Parathyroid adenoma (tissue), 2 donors: ENCODE results near the gene PLCH1.

Source experiments
- H2AFZ ChIP-seq: fragments of 300-600 bp; sonication (generic); one replicate; pipeline ENCODE4 v1.7.0; 2017; ENCODE audit warnings: antibody characterized with exemption, mild to moderate bottlenecking
- H3K27ac ChIP-seq: fragments of 300-600 bp; sonication (generic); one replicate; pipeline ENCODE4 v1.7.0; 2017
- H3K27me3 ChIP-seq: fragments of 300-600 bp; sonication (generic); one replicate; pipeline ENCODE4 v1.7.0; 2017; ENCODE audit warnings: low read length; ENCODE audit not compliant: control insufficient read depth, insufficient read depth
- H3K36me3 ChIP-seq: fragments of 300-600 bp; sonication (generic); one replicate; pipeline ENCODE4 v1.7.0; 2017; ENCODE audit warnings: low read length; ENCODE audit not compliant: control insufficient read depth, insufficient read depth
- H3K4me1 ChIP-seq: fragments of 300-600 bp; sonication (generic); one replicate; pipeline ENCODE4 v1.7.0; 2017; ENCODE audit warnings: control low read depth
- H3K4me2 ChIP-seq: fragments of 300-600 bp; sonication (generic); one replicate; pipeline ENCODE4 v1.7.0; 2017; ENCODE audit warnings: low read length
- H3K4me3 ChIP-seq: fragments of 300-600 bp; sonication (generic); one replicate; pipeline ENCODE4 v1.7.0; 2017; ENCODE audit warnings: low read depth, low read length
- H3K79me2 ChIP-seq: fragments of 300-600 bp; sonication (generic); one replicate; pipeline ENCODE4 v1.7.0; 2017; ENCODE audit warnings: control low read depth
- H3K9ac ChIP-seq: fragments of 300-600 bp; sonication (generic); one replicate; pipeline ENCODE4 v1.7.0; 2017; ENCODE audit warnings: mild to moderate bottlenecking
- H3K9me3 ChIP-seq: fragments of 300-600 bp; sonication (generic); one replicate; pipeline ENCODE4 v1.7.0; 2017; ENCODE audit warnings: low read length; ENCODE audit not compliant: control insufficient read depth
- TF ChIP-seq, protein P1 (sequence below): fragments of 300-600 bp; sonication (generic); IDR thresholded peaks from one replicate; pipeline ENCODE4 v1.7.0; 2017; ENCODE audit warnings: antibody characterized with exemption, mild to moderate bottlenecking
- donor health status: primary hyperparathyroidism.

PLCH1 gene

DNA sequence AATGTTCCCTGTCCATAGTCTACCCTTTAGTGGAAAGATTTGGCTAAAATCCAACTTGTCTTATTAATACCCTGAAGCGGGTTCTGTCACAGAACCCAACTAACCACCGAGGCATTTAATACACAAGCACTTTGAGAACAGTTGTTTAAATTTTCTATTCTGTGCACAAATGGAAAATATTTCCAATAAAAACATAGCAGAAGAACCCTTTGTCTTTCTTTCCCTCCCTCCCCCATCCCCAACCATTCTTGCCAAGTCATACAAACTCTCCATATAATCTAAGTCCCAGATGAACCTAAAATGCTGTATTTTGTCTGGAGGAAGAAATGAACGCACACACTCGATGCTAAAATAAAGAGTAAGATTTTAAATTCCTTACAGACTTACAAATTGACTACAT is 324.5 kb downstream of the PLCH1 start:
- Histone ChIP-seq H3K27ac (no peak overlapping the region), H3K27me3 (no peaks in the 10 kb centered on the region), H3K9me3 (no peaks in the 10 kb centered on the region)

DNA sequence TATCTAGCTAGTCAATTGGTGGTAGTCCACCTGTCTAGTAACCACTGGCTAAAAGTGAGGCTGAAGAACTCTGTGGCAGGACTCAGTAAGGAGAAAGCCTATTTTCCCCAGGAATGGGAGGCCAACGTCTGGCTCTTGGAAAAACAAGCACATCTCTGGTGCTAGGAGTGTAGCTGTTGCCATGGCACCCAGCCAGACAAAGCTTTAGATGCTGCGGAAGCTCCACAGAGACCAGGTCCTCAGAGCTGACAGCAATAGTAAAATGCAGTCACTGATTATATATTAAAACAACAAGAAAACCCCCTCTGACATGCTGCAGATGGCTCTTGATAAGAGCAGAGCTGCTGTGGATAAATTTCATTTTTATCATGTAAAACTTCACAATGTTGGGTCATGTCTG is 326.5 kb downstream of the PLCH1 start:
- H3K27ac ChIP-seq: no peak overlapping the region
- no peak overlapping the region for H2AFZ ChIP-seq
- no peaks in the 10 kb centered on the region for H3K9me3 ChIP-seq
- H3K9ac ChIP-seq: no peak overlapping the region
- H3K4me3 ChIP-seq: no peak overlapping the region
- TF ChIP-seq, protein P1, sequence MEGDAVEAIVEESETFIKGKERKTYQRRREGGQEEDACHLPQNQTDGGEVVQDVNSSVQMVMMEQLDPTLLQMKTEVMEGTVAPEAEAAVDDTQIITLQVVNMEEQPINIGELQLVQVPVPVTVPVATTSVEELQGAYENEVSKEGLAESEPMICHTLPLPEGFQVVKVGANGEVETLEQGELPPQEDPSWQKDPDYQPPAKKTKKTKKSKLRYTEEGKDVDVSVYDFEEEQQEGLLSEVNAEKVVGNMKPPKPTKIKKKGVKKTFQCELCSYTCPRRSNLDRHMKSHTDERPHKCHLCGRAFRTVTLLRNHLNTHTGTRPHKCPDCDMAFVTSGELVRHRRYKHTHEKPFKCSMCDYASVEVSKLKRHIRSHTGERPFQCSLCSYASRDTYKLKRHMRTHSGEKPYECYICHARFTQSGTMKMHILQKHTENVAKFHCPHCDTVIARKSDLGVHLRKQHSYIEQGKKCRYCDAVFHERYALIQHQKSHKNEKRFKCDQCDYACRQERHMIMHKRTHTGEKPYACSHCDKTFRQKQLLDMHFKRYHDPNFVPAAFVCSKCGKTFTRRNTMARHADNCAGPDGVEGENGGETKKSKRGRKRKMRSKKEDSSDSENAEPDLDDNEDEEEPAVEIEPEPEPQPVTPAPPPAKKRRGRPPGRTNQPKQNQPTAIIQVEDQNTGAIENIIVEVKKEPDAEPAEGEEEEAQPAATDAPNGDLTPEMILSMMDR: no peak
- H3K36me3 ChIP-seq: no peaks in the 10 kb centered on the region
- no peaks in the 10 kb centered on the region for H3K79me2 ChIP-seq
- H3K27me3 ChIP-seq: no peaks in the 10 kb centered on the region
- H3K4me1 ChIP-seq: peaks cover 4% of the 10 kb centered on the region
- H3K4me2 ChIP-seq: no peak overlapping the region

More for the DNA sequence above, 324.5 kb downstream of the PLCH1 start:
- TF ChIP-seq, protein P1: no peak
- Histone ChIP-seq H2AFZ (no peak overlapping the region), H3K36me3 (no peaks in the 10 kb centered on the region), H3K4me2 (no peak overlapping the region), H3K79me2 (no peaks in the 10 kb centered on the region), H3K4me3 (no peak overlapping the region), H3K9ac (no peak overlapping the region), H3K4me1 (peaks cover 4% of the 10 kb centered on the region)

DNA sequence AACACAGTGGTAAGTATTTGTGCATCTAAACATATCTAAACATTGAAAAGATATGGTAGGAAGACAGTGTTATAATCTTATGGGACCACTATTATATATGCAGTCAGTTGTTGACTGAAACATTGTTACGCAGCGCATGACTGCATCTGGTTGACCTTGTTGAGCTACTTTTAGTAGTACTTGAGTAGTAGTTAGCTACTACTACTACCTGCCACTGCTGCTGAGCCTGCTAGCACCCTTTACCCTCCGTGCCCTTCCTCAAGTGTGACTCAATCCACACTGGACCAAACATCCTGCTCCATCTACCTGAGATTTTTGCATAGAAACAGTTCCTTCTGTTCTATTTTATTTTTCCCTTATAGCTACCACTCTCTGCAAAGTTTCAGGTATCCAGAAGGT is 327.8 kb downstream of the PLCH1 start:
- H2AFZ ChIP-seq: no peak overlapping the region

DNA sequence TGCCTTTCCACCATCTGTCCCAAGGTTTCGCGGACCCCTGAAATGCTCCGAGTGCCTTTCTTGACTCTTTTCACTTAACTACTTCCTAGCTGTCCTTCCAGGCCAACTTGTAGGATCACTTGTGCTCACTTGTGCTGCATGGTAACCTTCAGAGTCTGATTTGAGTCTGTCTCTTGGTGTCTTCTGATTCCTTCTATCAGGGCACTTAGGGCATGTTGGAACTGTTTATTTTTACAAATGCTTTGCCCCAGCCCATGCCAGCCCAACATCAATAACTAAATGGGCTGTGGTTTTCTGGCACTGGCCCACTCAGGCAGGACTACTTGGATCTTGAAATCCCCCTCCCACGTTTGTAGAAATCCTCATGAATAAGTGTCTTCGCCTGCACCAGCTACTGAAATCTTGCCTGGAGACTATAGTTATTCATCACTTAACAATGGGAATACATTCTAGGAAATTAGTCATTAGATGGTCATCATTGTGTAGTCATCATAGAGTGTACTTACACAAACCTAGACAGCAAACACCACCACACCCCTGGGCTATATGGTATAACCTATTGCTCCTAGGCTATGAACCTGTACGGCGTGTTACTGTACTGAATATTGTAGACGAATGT is 328.3 kb downstream of the PLCH1 start:
- Histone ChIP-seq H3K9ac (no peak overlapping the region), H3K4me3 (no peak overlapping the region), H3K4me2 (no peak overlapping the region), H3K27ac (no peak overlapping the region), H3K79me2 (no peaks in the 10 kb centered on the region), H3K9me3 (no peaks in the 10 kb centered on the region), H3K36me3 (no peaks in the 10 kb centered on the region), H3K4me1 (peaks cover 4% of the 10 kb centered on the region), H3K27me3 (no peaks in the 10 kb centered on the region), H2AFZ (no peak overlapping the region)
- TF ChIP-seq, protein P1: no peak

More for the DNA sequence above, 327.8 kb downstream of the PLCH1 start:
- H3K36me3 ChIP-seq: no peaks in the 10 kb centered on the region
- H3K79me2 ChIP-seq: no peaks in the 10 kb centered on the region
- H3K27me3 ChIP-seq: no peaks in the 10 kb centered on the region
- no peak overlapping the region for H3K4me3 ChIP-seq
- no peak overlapping the region for H3K9ac ChIP-seq
- no peak overlapping the region for H3K27ac ChIP-seq
- TF ChIP-seq, protein P1: no peak
- H3K4me1 ChIP-seq: peaks cover 4% of the 10 kb centered on the region
- no peak overlapping the region for H3K4me2 ChIP-seq
- no peaks in the 10 kb centered on the region for H3K9me3 ChIP-seq

DNA sequence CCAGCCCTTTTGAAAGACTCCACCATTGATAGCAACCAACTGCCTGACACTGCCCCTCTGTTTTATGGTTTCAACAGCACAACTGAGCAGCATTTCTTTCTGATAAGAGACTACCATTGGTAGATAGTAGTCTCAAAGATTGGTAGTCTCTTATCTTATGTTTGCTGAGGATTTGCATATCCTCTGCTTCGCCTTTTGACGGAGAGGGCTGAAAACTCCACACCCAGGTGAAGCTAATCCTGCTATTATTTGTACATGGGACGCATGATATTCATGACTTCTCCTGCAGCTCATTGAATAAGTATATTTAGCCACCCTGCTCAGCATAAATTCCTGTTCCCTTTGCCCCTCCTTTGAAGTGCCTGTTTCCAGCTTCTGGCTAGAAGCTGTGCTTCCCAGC is 332.0 kb downstream of the PLCH1 start:
- no peak overlapping the region for H3K9ac ChIP-seq
- TF ChIP-seq, protein P1: no peak
- H3K4me1 ChIP-seq: no peaks in the 10 kb centered on the region
- H3K9me3 ChIP-seq: no peaks in the 10 kb centered on the region
- no peak overlapping the region for H3K4me3 ChIP-seq
- no peak overlapping the region for H2AFZ ChIP-seq
- no peaks in the 10 kb centered on the region for H3K36me3 ChIP-seq
- no peaks in the 10 kb centered on the region for H3K27me3 ChIP-seq
- no peak overlapping the region for H3K27ac ChIP-seq
- H3K79me2 ChIP-seq: no peaks in the 10 kb centered on the region
- no peak overlapping the region for H3K4me2 ChIP-seq
